Bone marrow (tissue), 2 donors: ENCODE data around the gene MAPRE2.

Experiments used
- DNase-seq, 2 donors: peaks; one replicate each; lab custom pipeline; 2025; lab: John Stamatoyannopoulos, UW

MAPRE2 gene

DNA sequence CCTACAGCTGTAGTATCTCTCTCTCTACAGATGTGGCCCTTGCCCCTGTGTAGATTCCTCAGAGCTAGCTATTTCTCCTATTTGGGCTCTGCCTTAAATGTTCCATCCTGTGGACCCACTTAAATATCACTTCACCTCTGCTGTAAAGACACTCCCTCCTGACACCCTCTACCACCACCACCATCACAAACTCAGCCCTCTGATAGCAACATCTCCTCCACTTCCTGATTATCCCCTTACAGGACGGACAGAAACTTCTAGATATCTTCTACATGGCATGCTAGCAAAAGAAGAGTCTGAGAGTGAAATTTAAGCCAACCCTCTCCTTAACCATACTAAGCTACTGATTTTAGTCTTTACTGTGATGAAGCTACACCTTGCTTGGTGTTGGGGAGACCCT lies 3.2 kb upstream of the MAPRE2 start:
- no peak for DNase-seq

- peak in 1 of 2 donors; percentile 85 for DNase-seq
Observed at GRCh38 chr18:35038881-35039491, 2.2 kb upstream of the MAPRE2 start.

DNA sequence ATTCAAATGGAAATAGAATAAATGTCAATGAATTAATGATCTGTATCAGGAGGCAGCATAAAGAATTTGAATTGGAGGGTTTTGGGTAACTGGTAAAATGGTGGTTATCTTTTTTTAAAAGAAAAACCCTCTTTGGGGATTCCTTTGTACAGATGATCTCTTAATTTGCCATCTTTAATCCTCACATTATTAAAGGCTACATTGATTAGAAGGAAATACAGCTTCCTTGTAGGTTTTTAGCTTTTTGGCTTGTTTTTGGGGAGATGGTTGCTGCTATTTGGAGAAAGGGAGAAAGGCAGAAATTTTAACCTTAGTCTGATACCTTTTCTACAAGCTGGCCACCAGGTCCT lies 600 bp upstream of the MAPRE2 start:
- no peak for DNase-seq

DNA sequence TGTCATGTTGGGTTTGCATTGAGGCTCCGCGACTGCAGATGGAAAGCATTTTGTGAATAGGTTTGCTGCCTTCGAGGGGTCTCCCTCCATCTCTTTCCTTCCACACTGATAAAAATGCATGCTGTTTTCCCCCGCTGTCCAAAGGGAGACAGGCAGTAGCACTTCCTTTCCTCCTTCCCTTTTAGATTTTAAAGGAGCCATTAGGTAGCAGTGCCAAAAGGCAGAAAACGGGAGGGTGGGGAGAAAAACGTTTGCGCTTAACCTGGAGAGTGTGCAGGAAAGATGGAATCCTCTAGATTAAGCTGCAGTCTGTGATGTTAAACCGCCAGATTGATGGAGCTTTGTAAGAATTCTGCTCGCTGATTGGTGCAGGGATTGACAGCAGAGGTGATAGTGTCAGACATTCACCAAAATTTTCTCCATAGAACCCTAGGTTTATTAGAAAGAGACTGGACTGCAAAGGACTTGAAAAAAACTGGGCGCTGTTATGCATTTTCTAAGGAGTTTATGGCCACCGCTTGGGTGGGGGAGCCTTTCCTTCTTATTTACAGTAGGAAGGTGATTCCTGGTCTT lies 688 bp downstream of the MAPRE2 start:
- DNase-seq: no peak

DNA sequence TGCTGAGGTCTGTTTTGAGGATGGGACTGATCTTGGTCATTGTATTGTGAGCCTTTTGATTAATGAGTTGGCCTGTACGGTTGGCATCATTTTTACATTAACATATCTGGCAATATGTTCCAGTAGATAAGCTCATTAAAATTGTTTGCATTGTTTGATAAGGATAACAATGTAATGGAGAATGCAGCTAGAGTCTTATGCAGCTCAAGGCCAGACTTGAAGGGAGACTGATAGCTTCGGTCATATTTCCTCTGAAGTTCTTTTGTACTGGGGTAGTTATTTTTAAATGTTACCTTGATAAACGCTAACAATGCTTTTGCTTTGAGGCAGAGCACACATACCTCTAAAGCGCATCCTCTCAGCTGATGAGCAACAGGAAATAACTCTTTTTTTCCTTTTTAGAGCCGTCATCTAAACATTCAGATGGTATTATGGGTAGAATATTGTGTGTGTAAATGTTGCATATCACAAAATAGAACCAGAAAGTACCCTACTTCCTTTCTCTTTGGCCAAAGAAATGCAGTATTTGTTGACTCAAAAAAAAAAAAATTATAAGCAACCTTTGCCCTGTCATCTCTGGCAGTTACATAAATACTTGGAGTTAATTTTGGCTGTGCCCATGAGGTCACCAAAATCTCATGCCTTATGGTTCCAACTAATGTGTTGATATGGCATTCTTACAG lies 1.3 kb downstream of the MAPRE2 start:
- DNase-seq: no peak

- DNase-seq: no peak
Observed at GRCh38 chr18:35043207-35043606, 2.0 kb downstream of the MAPRE2 start.

GRCh38 chr18:35045121-35045520 lies 3.9 kb downstream of the MAPRE2 start:
- DNase-seq: no peak

- DNase-seq: no peak
Observed at GRCh38 chr18:35045806-35046205, 4.6 kb downstream of the MAPRE2 start.

DNA sequence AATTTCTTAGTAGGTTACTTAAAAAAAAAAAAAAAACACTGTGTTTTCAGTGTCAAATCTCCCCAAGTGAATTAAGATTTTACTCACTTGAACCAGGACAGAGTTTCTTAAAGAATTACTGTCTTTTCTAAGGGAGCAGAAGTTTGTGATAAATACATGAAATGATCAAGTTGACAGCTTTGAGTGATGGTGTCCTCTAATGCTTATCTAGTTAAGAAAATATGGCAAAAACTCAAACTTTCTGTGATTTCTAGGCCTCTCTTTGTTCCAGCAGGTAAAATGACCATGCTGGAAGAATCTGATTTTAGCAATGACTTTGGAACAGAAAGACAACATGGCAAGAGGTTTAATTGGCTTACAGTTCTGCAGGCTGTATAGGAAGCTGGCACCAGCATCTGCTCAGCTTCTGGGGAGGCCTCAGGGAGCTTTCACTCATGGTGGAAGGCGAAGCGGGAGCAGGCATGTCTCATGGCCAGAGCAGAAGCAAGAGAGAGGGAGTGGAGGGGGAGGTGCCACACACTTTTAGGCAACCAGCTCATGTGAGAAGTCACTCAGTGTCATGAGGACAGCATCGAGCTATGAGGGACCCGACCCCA lies 6.6 kb downstream of the MAPRE2 start:
- DNase-seq: no peak

- peak in 1 of 2 donors; percentile 42 for DNase-seq
Observed at GRCh38 chr18:35049111-35050027, 8.2 kb downstream of the MAPRE2 start.

DNA sequence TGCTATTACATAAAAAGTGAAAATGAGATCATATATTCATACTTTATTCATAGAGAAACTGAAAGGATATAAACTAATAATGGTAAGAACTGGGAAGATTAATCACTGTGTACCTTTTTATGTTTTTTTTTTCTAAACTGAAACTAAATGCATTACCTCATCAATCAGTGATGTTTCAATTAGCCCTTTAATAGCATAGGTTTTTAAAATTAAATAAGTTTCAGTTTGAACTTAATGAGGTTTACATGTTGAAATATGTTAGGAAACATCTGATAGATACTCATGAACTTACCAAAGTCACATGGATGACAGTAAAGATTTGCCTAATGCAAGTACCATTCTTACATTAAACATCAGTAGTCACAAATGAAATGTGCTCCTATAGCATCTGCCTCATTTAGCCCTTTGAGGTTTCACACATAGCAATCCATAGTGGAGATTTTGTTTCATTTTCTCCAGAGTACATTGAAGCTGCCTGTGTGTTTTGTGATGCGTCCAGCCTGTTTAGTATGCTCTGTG lies 8.9 kb downstream of the MAPRE2 start:
- no peak for DNase-seq

- peak in 1 of 2 donors; percentile 35 for DNase-seq
Observed at GRCh38 chr18:35050705-35051195, 9.5 kb downstream of the MAPRE2 start.

DNA sequence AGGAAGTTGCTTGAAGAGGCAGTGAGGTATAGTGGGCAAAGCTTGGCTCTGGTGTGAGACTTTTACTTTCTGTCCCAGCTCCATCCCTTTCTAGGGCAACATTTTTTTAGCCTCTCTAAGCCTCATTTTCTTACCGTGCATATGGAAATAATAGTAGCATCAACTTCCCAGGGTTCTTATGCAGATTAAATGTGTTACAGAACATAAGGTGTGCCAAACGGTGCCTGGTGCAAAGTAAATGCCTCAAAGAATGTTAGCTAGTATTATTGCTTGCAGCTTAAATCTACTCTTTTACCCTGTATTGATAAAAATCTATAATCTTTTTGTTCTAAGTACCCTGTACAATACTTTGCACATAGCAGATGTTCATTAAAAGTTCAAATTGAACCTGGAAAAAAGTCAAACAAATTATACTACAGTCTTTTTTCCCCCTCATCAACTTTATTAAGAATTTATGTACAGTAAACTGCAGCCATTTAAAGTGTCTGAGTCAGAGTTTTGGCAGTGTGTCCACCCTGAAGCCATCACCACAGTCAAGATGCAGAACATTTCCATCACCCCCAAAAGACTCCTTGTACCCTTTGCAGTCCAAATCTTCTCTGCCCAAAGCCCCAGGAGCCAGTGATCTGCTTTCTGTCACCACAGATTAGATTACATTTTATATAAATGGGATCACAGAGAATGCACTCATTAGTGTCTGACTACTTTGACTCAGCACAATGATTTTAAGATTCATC lies 10.6 kb downstream of the MAPRE2 start:
- no peak for DNase-seq

DNA sequence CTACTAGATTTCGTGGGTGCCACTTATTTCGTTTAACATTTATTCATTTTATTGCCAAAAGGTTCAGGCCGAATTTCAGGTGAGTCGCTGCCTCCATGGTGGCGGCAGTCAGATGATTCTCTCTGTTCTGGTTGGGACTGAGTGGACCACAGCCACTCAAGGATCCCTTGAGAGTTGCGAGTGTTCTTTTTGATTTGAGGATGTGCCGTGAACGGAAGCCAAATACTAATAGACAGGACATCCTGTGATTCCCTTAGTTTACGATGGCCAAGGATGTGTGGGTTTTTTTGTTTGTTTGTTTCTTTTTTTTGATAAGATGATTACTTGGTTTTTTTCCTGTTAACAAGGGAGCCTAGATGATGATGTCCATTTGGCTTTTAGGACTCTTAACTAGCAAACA lies 13.2 kb downstream of the MAPRE2 start:
- DNase-seq: no peak

DNA sequence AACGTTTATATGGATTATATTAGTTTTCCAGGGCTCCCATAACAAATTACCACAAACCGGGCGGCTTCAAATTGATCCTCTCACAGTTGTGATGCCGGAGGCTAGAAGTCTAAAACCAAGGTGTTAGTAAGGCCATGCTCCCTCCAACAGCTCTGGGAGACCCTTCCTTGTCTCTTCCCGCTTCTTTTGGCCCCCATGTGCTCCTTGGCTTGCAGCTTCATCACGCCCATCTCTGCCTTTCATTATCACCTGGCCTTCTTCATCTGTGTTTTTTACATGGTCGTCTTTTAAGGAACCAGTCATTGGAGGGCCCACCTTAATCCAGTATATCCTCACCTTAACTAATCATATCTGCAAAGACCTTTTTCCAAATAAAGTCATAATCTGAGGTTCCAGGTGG lies 13.9 kb downstream of the MAPRE2 start:
- no peak for DNase-seq

GRCh38 chr18:35055726-35056125 lies 14.5 kb downstream of the MAPRE2 start:
- DNase-seq: no peak

GRCh38 chr18:35059280-35059927 lies 18.2 kb downstream of the MAPRE2 start:
- DNase-seq: no peak

GRCh38 chr18:35060122-35060815 lies 19.1 kb downstream of the MAPRE2 start:
- DNase-seq: no peak

- DNase-seq: no peak
Observed at GRCh38 chr18:35061336-35061735, 20.1 kb downstream of the MAPRE2 start.

- DNase-seq: no peak
Observed at GRCh38 chr18:35061804-35062203, 20.6 kb downstream of the MAPRE2 start.
